ENCODE measurements around the gene SARDH. TPM values are rescaled to one million over a fixed set of nuclear protein-coding genes. Genes with fewer than 3 reads are reported as not detected.

SARDH gene
- total RNA-seq, 2 experiments from 2014 or later: 1.6 to 2.1 TPM

- ChIA-PET POLR2A (no interaction called here), CTCF (no interaction called here)
These were observed 93.0 kb downstream of the SARDH start for GRCh38 chr9:133645021-133645765.

- ChIA-PET CTCF (no interaction called here), POLR2A (no interaction called here)
These were observed 94.0 kb downstream of the SARDH start for GRCh38 chr9:133643978-133644760.

GRCh38 chr9:133643362-133643755 lies 94.8 kb downstream of the SARDH start:
- ChIA-PET CTCF (no interaction called here), POLR2A (no interaction called here)

- POLR2A ChIA-PET: no interaction called here
- CTCF ChIA-PET: no interaction called here
These were observed 95.3 kb downstream of the SARDH start for GRCh38 chr9:133642708-133643361.

GRCh38 chr9:133641861-133642595 lies 96.1 kb downstream of the SARDH start:
- POLR2A ChIA-PET: no interaction called here
- CTCF ChIA-PET: no interaction called here

GRCh38 chr9:133641396-133641655 lies 96.8 kb downstream of the SARDH start:
- ChIA-PET POLR2A (no interaction called here), CTCF (no interaction called here)

- ChIA-PET POLR2A (no interaction called here), CTCF (no interaction called here)
These were observed 97.4 kb downstream of the SARDH start for GRCh38 chr9:133640580-133641395.

GRCh38 chr9:133640160-133640559 lies 98.0 kb downstream of the SARDH start:
- POLR2A ChIA-PET: no interaction called here
- CTCF ChIA-PET: no interaction called here

- POLR2A ChIA-PET: no interaction called here
- CTCF ChIA-PET: no interaction called here
These were observed 98.5 kb downstream of the SARDH start for GRCh38 chr9:133639613-133640012.

- ChIA-PET CTCF (no interaction called here), POLR2A (no interaction called here)
These were observed 99.4 kb downstream of the SARDH start for GRCh38 chr9:133638711-133639110.

GRCh38 chr9:133638076-133638475 lies 100.1 kb downstream of the SARDH start:
- CTCF ChIA-PET: no interaction called here
- POLR2A ChIA-PET: no interaction called here

- ChIA-PET POLR2A (no interaction called here), CTCF (no interaction called here)
These were observed 100.6 kb downstream of the SARDH start for GRCh38 chr9:133637451-133638055.

GRCh38 chr9:133636902-133637301 lies 101.2 kb downstream of the SARDH start:
- ChIA-PET CTCF (no interaction called here), POLR2A (no interaction called here)

GRCh38 chr9:133635533-133636531 lies 102.3 kb downstream of the SARDH start, which contains the start of gene DBH:
Gene DBH (plus strand): TSS chr9:133636363. CDS start chr9:133636372, 9 bp downstream.
- POLR2A ChIA-PET: no interaction called here
- CTCF ChIA-PET: no interaction called here

GRCh38 chr9:133635098-133635497 lies 103.1 kb downstream of the SARDH start:
- ChIA-PET POLR2A (no interaction called here), CTCF (no interaction called here)

GRCh38 chr9:133634081-133634691 lies 104.0 kb downstream of the SARDH start:
- ChIA-PET CTCF (no interaction called here), POLR2A (no interaction called here)

GRCh38 chr9:133633681-133634080 lies 104.5 kb downstream of the SARDH start:
- CTCF ChIA-PET: no interaction called here
- POLR2A ChIA-PET: no interaction called here

All from activated CD8-positive, alpha-beta memory T cell treated with anti-CD3 and anti-CD28 coated beads for 36 hours (primary cell).